ENCODE measurements around the gene GCNT1.

The GCNT1 gene

DNA sequence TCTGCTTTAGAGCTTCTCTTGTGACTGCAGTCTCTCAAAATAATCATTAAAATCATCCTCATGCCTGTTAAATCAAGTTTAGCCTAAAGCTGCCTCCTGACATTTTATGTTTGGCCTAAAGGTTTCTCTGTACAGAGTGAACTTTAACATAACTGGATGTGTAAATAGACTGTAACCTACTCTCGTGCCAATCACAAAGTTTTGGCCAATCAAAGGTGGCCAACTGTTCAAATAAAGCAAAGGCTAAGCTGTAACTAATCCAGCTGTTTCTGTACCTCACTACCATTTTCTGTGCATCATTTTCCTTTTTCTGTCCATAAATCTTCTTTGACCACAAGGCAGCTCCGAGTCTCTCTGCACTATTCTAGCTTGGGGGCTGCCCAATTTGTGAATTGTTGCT is 86.2 kb downstream of the GCNT1 start:
- no peak for FAIRE-seq

DNA sequence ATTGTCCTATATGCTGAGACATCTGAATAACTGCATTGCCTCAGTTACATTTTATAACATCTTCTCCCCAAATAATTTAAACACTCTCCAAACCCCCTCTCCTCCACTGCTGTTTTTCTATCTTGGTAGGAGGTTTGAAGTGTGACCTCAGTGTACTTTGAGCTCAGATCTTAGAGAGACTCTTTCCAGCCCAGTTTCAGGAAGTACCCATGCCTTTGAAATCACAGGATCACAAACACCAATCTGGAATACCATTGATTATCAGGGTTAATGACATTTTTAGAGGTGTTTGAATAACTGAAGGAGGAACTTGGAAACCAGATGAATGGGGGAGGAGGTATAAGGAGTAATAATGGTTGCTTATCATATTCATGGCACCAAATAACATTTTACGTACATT is 93.2 kb downstream of the GCNT1 start:
- no peak for FAIRE-seq

DNA sequence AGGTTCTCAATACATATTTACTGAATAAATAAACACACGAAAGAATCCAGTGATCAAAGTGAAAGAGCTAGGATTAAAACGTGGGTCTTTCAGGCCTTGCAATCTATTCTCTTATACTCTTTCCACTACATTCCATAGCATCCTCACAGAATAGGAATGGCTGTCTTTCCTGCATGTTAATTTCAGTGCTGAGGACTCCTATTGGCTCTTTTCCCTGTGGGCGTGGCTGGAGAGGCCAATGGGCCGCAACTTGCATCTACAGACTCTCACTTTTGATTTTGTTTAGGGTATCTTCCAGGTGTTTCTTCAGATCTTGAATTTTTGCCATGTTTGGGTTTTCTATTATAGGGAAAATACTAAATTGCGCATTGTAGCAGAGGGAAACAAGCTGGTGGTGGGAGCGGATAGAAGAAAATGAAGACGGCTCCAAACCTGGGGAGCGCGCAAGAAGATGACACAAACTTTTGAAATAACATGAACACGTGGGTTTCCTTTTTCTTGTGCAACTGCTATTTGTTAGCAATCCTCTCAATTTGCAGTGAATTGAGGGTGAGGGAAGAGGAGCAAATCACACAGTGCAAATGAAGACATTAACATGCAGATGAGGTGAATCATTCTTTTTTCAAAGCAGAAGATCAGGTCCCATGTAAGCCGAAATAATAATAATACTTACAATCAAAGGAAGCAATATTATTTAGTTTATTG is 93.9 kb downstream of the GCNT1 start:
- FAIRE-seq: no peak

DNA sequence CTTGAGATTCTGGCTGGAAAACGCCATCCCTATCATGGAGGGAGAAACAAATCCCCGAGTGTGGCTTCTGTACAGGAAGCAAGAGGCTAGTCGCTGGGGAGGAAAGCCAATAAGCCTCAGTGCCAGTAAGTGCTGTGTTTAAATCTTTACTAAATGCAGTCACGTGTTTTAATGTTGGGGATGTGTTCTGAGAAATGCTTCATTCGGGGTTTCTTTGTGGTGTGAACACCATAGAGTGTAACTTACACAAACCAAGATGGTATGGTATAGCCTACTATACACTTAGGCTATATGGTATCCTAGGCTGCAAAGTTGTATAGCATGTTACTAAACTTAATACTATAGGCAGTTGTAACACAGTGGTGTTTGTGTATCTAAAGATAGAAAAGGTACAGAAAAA is 94.7 kb downstream of the GCNT1 start:
- FAIRE-seq: no peak

All from A204.1 (cell line).